T-cell (primary cell): ENCODE results near the gene CNPPD1. TPM values are rescaled to one million over a fixed set of nuclear protein-coding genes. Genes with fewer than 3 reads are reported as not detected.

Source experiments
- ATAC-seq, 4 experiments: fragments of 200-7000 bp in 3 of 4; fragments of 150-1000 bp in 1 of 4; cut with Tn5 transposase; replicated peaks in 1 of 4; 1 replicate in 3 of 4; 2 replicates in 1 of 4; pipeline ENCODE4 v1.10.0; 2021; ENCODE audit warnings: moderate library complexity in 3 of 4, mild to moderate bottlenecking in 2 of 4, moderate number of reproducible peaks in 1 of 4
- CTCF ChIA-PET, 2 donors: fragments of 300-600 bp; sonication (Branson Sonifier 250); formaldehyde crosslinking; loops; one replicate each; lab custom pipeline; 2022; ENCODE audit warnings: antibody characterized with exemption in 2 of 2; lab: Charles Lee
- POLR2A ChIA-PET, 2 donors: fragments of 300-600 bp; sonication (Branson Sonifier 250); formaldehyde crosslinking; loops; one replicate each; lab custom pipeline; 2022; ENCODE audit warnings: antibody characterized with exemption in 2 of 2; lab: Charles Lee
- DNase-seq, 35 experiments: peaks; one replicate each; pipeline versions ENCODE4 v3.0.0 to v3.0.0-alpha.2; 2013 to 2023
- H3K27ac ChIP-seq: one replicate; pipeline ENCODE4 v1.5.1; 2013; ENCODE audit warnings: low read length
- H3K27me3 ChIP-seq, 2 experiments: replicated peaks in 1 of 2; 1 replicate in 1 of 2; 2 replicates in 1 of 2; pipeline versions ENCODE4 v1.6.1 to v1.7.0; 2013; ENCODE audit warnings: low read length in 1 of 2, mixed read lengths in 1 of 2; ENCODE audit not compliant: control insufficient read depth in 2 of 2, insufficient read depth in 2 of 2; ENCODE audit errors: extremely low read depth in 1 of 2
- H3K36me3 ChIP-seq, 2 donors: 1 replicate in 1 of 2; 2 replicates in 1 of 2; pipeline versions ENCODE4 v1.6.1 to v1.7.0; 2013; ENCODE audit warnings: low read length in 1 of 2; ENCODE audit not compliant: control insufficient read depth in 2 of 2, insufficient read depth in 1 of 2; ENCODE audit errors: extremely low read depth in 1 of 2
- H3K4me1 ChIP-seq, 2 experiments: 1 replicate in 1 of 2; 2 replicates in 1 of 2; pipeline versions ENCODE4 v1.6.1 to v1.7.0; 2013; ENCODE audit warnings: low read length in 2 of 2, mixed read lengths in 1 of 2; ENCODE audit not compliant: insufficient read depth in 2 of 2, control insufficient read depth in 1 of 2; ENCODE audit errors: extremely low read depth in 1 of 2
- H3K4me3 ChIP-seq, 2 donors: 1 replicate in 1 of 2; 2 replicates in 1 of 2; pipeline versions ENCODE4 v1.5.1 to v1.7.0; 2013; ENCODE audit warnings: mild to moderate bottlenecking in 2 of 2, low read length in 1 of 2, moderate library complexity in 1 of 2; ENCODE audit not compliant: control insufficient read depth in 1 of 2; ENCODE audit errors: extremely low read depth in 1 of 2
- H3K9me3 ChIP-seq: 2 replicates; pipeline ENCODE4 v1.7.0; 2013
- H3K27ac Mint-ChIP-seq, 2 donors: one replicate each; pipeline ENCODE4 v1.8.0; 2020 to 2021; ENCODE audit warnings: mild to moderate bottlenecking in 2 of 2, mixed read lengths in 2 of 2
- H3K27me3 Mint-ChIP-seq, 2 donors: one replicate each; pipeline ENCODE4 v1.8.0; 2021 to 2022; ENCODE audit warnings: mixed read lengths in 2 of 2
- H3K36me3 Mint-ChIP-seq: one replicate; pipeline ENCODE4 v1.8.0; 2021; ENCODE audit warnings: mixed read lengths
- H3K4me1 Mint-ChIP-seq, 3 donors: one replicate each; pipeline ENCODE4 v1.8.0; 2020 to 2022; ENCODE audit warnings: mixed read lengths in 3 of 3, mild to moderate bottlenecking in 1 of 3
- H3K4me3 Mint-ChIP-seq, 3 donors: one replicate each; pipeline ENCODE4 v1.8.0; 2020 to 2022; ENCODE audit warnings: mild to moderate bottlenecking in 3 of 3, mixed read lengths in 3 of 3, moderate library complexity in 3 of 3
- H3K9me3 Mint-ChIP-seq, 3 donors: one replicate each; pipeline ENCODE4 v1.8.0; 2020 to 2022; ENCODE audit warnings: mixed read lengths in 3 of 3
- WGBS: methylation state at CpG from one replicate; pipeline ENCODE4 v1.1.5; 2013; ENCODE audit warnings: missing lambda C conversion rate; ENCODE audit not compliant: insufficient coverage; 5-methylcytosine and 5-hydroxymethylcytosine counted together
- total RNA-seq, 35 experiments: library from RNA in 6 of 35; stranded (reverse) in 6 of 35; fragments of 120-200 nt in 1 of 35; gene quantifications; one replicate each; pipeline versions ENCODE4 v1.2.1 to v1.2.4 and lab custom pipeline; 2013 to 2026

Gene CNPPD1
- total RNA-seq, 5 donors from 2014 or later (not counting 1 experiment from before 2014, with no cell fraction given): 49.2 to 89.5 (median 83.2) TPM

GRCh38 chr2:219209236-219210195 is 32.8 kb upstream of the CNPPD1 start:
- peaks cover 0 to 29% of the 10 kb centered on the region in 2 donors for H3K36me3 ChIP-seq
- WGBS: 72% methylated on average over 8 of the region's 18 CpGs
- Mint-ChIP-seq H3K9me3 (no peaks in the 10 kb centered on the region), H3K27ac (peak overlapping the region; percentile 72 to 99), H3K27me3 (no peaks in the 10 kb centered on the region), H3K36me3 (peaks cover 7% of the 10 kb centered on the region), H3K4me1 (peaks cover 45 to 50% (median 47%) of the 10 kb centered on the region in 3 donors), H3K4me3 (peak overlapping the region in 2 of 3 donors; percentile 9 to 39)
- POLR2A ChIA-PET: interaction anchor here in 1 of 2 donors (1.1 kb wide), 1 partner anchor 28 kb away, joined by 3 read pairs; no protein-coding TSS in a partner anchor
- CTCF ChIA-PET: interaction anchor here in 1 of 2 donors (1.0 kb wide), 1 partner anchor 50 kb away, joined by 4 read pairs; no protein-coding TSS in a partner anchor
- H3K27me3 ChIP-seq: no peaks in the 10 kb centered on the region
- no peak overlapping the region for H3K4me3 ChIP-seq
- no peaks in the 10 kb centered on the region for H3K9me3 ChIP-seq
- no peak for ATAC-seq
- H3K27ac ChIP-seq: peak overlapping the region; percentile 49
- no peak for DNase-seq
- peaks cover 14 to 54% of the 10 kb centered on the region in 2 experiments for H3K4me1 ChIP-seq

GRCh38 chr2:219207884-219208740 is 31.4 kb upstream of the CNPPD1 start:
- CTCF ChIA-PET: interaction anchor here (0.5 to 1.1 kb wide), 4 partner anchors 32 to 89 kb away, joined by 3 to 4 read pairs (median 3); partner anchors contain the start of gene CNPPD1 (in 1 of the 2)
- peak overlapping the region; percentile 84 to 90 (median 86) for H3K4me3 Mint-ChIP-seq
- Histone ChIP-seq H3K4me1 (peaks cover 14 to 54% of the 10 kb centered on the region in 2 experiments), H3K9me3 (no peaks in the 10 kb centered on the region), H3K4me3 (no peak overlapping the region), H3K27ac (peak overlapping the region; percentile 15), H3K27me3 (no peaks in the 10 kb centered on the region), H3K36me3 (peaks cover 0 to 27% of the 10 kb centered on the region in 2 donors)
- ATAC-seq (no peak), DNase-seq (no peak)
- H3K27ac Mint-ChIP-seq: peak overlapping the region; percentile 72 to 99
- POLR2A ChIA-PET: interaction anchor here in 1 of 2 donors (0.5 to 0.6 kb wide), 2 partner anchors 49 to 312 kb away, joined by 3 read pairs; no protein-coding TSS in a partner anchor
- WGBS: 92% methylated on average over 5 of the region's 17 CpGs
- no peaks in the 10 kb centered on the region for H3K9me3 Mint-ChIP-seq
- H3K36me3 Mint-ChIP-seq: peaks cover 4% of the 10 kb centered on the region
- H3K27me3 Mint-ChIP-seq: no peaks in the 10 kb centered on the region
- H3K4me1 Mint-ChIP-seq: peaks cover 45 to 50% (median 47%) of the 10 kb centered on the region in 3 donors

- peaks cover 4% of the 10 kb centered on the region for H3K36me3 Mint-ChIP-seq
- H3K9me3 Mint-ChIP-seq: no peaks in the 10 kb centered on the region
- Histone ChIP-seq H3K36me3 (peaks cover 0 to 27% of the 10 kb centered on the region in 2 donors), H3K4me3 (peak overlapping the region; percentile 60 to 80), H3K27me3 (no peaks in the 10 kb centered on the region), H3K4me1 (peaks cover 14 to 54% of the 10 kb centered on the region in 2 experiments), H3K9me3 (no peaks in the 10 kb centered on the region), H3K27ac (peak overlapping the region; percentile 82)
- peak overlapping the region; percentile 72 to 99 for H3K27ac Mint-ChIP-seq
- CTCF ChIA-PET: interaction anchor here in 1 of 2 donors (0.6 to 1.9 kb wide), 7 partner anchors 31 to 980 kb away, joined by 3 to 11 read pairs (median 6); partner anchors contain the start of gene CNPPD1
- H3K27me3 Mint-ChIP-seq: no peaks in the 10 kb centered on the region
- 35% methylated on average over 17 of the region's 22 CpGs for WGBS
- peaks cover 45 to 50% (median 47%) of the 10 kb centered on the region in 3 donors for H3K4me1 Mint-ChIP-seq
- POLR2A ChIA-PET: interaction anchor here (0.6 to 1.1 kb wide), 4 partner anchors 31 to 48 kb away, joined by 3 to 9 read pairs (median 3); partner anchors contain the start of genes CNPPD1 (in 1 of the 2) and GLB1L (in 1 of the 2)
- H3K4me3 Mint-ChIP-seq: peak overlapping the region; percentile 84 to 90 (median 86)
- no peak for ATAC-seq
- peak in 1 of 35 experiments; percentile 11 for DNase-seq
Observed at GRCh38 chr2:219207134-219207883, 30.6 kb upstream of the CNPPD1 start.

- peak within 1 kb of the TSS; percentile 84 to 90 (median 86) for H3K4me3 Mint-ChIP-seq
- peak; percentile 92 to 96 (median 94) for ATAC-seq
- no peaks in the 10 kb centered on the region for H3K27me3 Mint-ChIP-seq
- peak within 1 kb of the TSS; percentile 70 to 80 for H3K4me3 ChIP-seq
- H3K9me3 ChIP-seq: no peaks in the 10 kb centered on the region
- peaks cover 14 to 54% of the 10 kb centered on the region in 2 experiments for H3K4me1 ChIP-seq
- peaks cover 45 to 49% (median 45%) of the 10 kb centered on the region in 3 donors for H3K4me1 Mint-ChIP-seq
- peak within 1 kb of the TSS; percentile 95 to 99 for H3K27ac Mint-ChIP-seq
- H3K36me3 ChIP-seq: peaks cover 0 to 27% of the 10 kb centered on the region in 2 donors
- POLR2A ChIA-PET: interaction anchor here (0.6 to 1.1 kb wide), 11 partner anchors 9 to 48 kb away, joined by 3 to 9 read pairs (median 3); partner anchors contain the start of genes ANKZF1 (in 1 of the 2), ATG9A (in 1 of the 2), CNPPD1 (in 1 of the 2) and GLB1L (in 1 of the 2)
- peak; percentile 87 to 97 (median 93) for DNase-seq
- under 1% methylated on average over 66 of the region's 76 CpGs for WGBS
- peaks cover 4% of the 10 kb centered on the region for H3K36me3 Mint-ChIP-seq
- no peaks in the 10 kb centered on the region for H3K9me3 Mint-ChIP-seq
- peak within 1 kb of the TSS; percentile 86 for H3K27ac ChIP-seq
- no peaks in the 10 kb centered on the region for H3K27me3 ChIP-seq
- CTCF ChIA-PET: interaction anchor here (0.6 to 1.9 kb wide), 14 partner anchors 9 to 980 kb away, joined by 3 to 11 read pairs (median 4); partner anchors contain the start of genes ABCB6 (in 1 of the 2), ANKZF1 (in 1 of the 2), ATG9A (in 1 of the 2) and CNPPD1 (in 1 of the 2)
Observed at GRCh38 chr2:219206328-219207133, 29.8 kb upstream of the CNPPD1 start, which contains the start of gene ZFAND2B. Gene ZFAND2B, plus strand, starts transcription at chr2:219206782. Its CDS starts 206 bp downstream, at chr2:219206988.
